Liver (tissue), 3 donors: ENCODE measurements around the gene ATP10B.
A peak's percentile ranks its signal among the peaks of the same experiment; 100 is the strongest.

Experiments used
- ATF3 ChIP-seq: IDR thresholded peaks from 2 replicates; pipeline ENCODE4 v1.6.1; 2016; ENCODE audit warnings: antibody characterized with exemption
- CTCF ChIP-seq: fragments of 150-350 bp; IDR thresholded peaks from 2 replicates; pipeline ENCODE4 v1.5.1; 2017; ENCODE audit warnings: improper control_type of control experiment, low read depth, low read length; ENCODE audit not compliant: missing input control
- EGR1 ChIP-seq, 2 donors: IDR thresholded peaks; 2 replicates each; pipeline ENCODE4 v1.6.1; 2016 to 2018; ENCODE audit warnings: antibody characterized with exemption in 2 of 2, low read depth in 2 of 2
- FOXA1 ChIP-seq: IDR thresholded peaks from 2 replicates; pipeline ENCODE4 v1.6.1; 2016; ENCODE audit warnings: antibody characterized with exemption
- GABPA ChIP-seq, 2 donors: IDR thresholded peaks in 1 of 2; conservative IDR thresholded peaks in 1 of 2; 2 replicates each; pipeline ENCODE4 v1.6.1; 2016; ENCODE audit warnings: antibody characterized with exemption in 2 of 2, mild to moderate bottlenecking in 1 of 2, moderate library complexity in 1 of 2
- MAX ChIP-seq: IDR thresholded peaks from 2 replicates; pipeline ENCODE4 v1.6.1; 2016; ENCODE audit warnings: antibody characterized with exemption
- RAD21 ChIP-seq, 2 donors: IDR thresholded peaks; 2 replicates each; pipeline ENCODE4 v1.6.1; 2016; ENCODE audit warnings: antibody characterized with exemption in 2 of 2, mild to moderate bottlenecking in 2 of 2
- REST ChIP-seq: IDR thresholded peaks from 2 replicates; pipeline ENCODE4 v1.6.1; 2016; ENCODE audit warnings: antibody characterized with exemption, mild to moderate bottlenecking
- SP1 ChIP-seq: IDR thresholded peaks from 2 replicates; pipeline ENCODE4 v1.6.1; 2018; ENCODE audit warnings: antibody characterized with exemption, mild to moderate bottlenecking
- YY1 ChIP-seq: IDR thresholded peaks from 2 replicates; pipeline ENCODE4 v1.6.1; 2016; ENCODE audit warnings: antibody characterized with exemption, mild to moderate bottlenecking
- ZBTB33 ChIP-seq: IDR thresholded peaks from 2 replicates; pipeline ENCODE4 v1.6.1; 2016; ENCODE audit warnings: antibody characterized with exemption
- donor health status: healthy.
- donor health status: healthy.

- peak; percentile 9 for TF ChIP-seq CTCF
- no peak for TF ChIP-seq ZBTB33
- TF ChIP-seq ATF3, result no peak
- no peak for TF ChIP-seq GABPA (IDR thresholded peaks at IDR 0.05 in 1 of 2, conservative IDR thresholded peaks at IDR 0.05 in 1 of 2)
- TF ChIP-seq MAX, result no peak
- TF ChIP-seq RAD21 (IDR thresholded peaks at IDR 0.05), result peak; percentile 28 to 45
- TF ChIP-seq SP1, result no peak
- no peak for TF ChIP-seq YY1
- no peak for TF ChIP-seq FOXA1
- TF ChIP-seq EGR1 (IDR thresholded peaks at IDR 0.05; ENCODE audit: low read depth in 2 of 2), result no peak
- no peak for TF ChIP-seq REST
Observed at GRCh38 chr5:160787240-160787639, 64.8 kb downstream of the ATP10B start.
